ENCODE measurements around the gene UTS2. TPM values are rescaled to one million over a fixed set of nuclear protein-coding genes. Genes with fewer than 3 reads are reported as not detected.

Gene UTS2
- total RNA-seq, 2 donors from 2014 or later = not detected

DNA sequence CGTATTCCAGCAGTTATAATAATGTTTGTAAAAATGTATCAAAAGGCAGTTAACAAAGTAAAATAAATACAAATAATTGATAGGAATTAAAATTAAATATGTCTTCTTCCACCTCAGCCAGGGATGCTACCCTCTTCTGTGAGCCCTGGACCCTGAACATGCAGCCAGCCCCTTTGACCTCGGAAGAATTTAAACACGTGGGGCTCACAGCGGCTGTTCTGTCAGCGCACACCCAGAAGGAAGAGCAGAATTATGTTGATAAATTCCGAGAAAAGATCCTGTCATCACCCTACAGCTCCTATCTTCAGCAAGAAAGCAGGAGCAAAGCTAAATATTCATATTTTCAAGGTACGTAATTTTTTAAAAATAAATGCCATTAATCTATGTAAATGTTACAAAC, 26.5 kb downstream of the UTS2 start:
- Histone ChIP-seq H3K9me3 (no peaks in the 10 kb centered on the region), H3K27ac (no peak overlapping the region), H3K27me3 (replicated peaks; ENCODE audit: insufficient read depth) (no peaks in the 10 kb centered on the region), H3K36me3 (peaks cover 0 to 6% of the 10 kb centered on the region in 2 donors), H3K4me1 (replicated peaks) (no peaks in the 10 kb centered on the region), H3K4me3 (no peak overlapping the region)
- 79% methylated on average over 7 of the region's 7 CpGs for WGBS
- TF ChIP-seq POLR2AphosphoS5 (IDR thresholded peaks at IDR 0.05) = no peak
- TF ChIP-seq, protein P1, sequence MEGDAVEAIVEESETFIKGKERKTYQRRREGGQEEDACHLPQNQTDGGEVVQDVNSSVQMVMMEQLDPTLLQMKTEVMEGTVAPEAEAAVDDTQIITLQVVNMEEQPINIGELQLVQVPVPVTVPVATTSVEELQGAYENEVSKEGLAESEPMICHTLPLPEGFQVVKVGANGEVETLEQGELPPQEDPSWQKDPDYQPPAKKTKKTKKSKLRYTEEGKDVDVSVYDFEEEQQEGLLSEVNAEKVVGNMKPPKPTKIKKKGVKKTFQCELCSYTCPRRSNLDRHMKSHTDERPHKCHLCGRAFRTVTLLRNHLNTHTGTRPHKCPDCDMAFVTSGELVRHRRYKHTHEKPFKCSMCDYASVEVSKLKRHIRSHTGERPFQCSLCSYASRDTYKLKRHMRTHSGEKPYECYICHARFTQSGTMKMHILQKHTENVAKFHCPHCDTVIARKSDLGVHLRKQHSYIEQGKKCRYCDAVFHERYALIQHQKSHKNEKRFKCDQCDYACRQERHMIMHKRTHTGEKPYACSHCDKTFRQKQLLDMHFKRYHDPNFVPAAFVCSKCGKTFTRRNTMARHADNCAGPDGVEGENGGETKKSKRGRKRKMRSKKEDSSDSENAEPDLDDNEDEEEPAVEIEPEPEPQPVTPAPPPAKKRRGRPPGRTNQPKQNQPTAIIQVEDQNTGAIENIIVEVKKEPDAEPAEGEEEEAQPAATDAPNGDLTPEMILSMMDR (IDR thresholded peaks at IDR 0.05) = no peak
- TF ChIP-seq POLR2A (IDR thresholded peaks at IDR 0.05) = no peak
- intact Hi-C loops (cut with DNase I) = no loop called here
- no peak for DNase-seq (ENCODE audit: low spot score)

DNA sequence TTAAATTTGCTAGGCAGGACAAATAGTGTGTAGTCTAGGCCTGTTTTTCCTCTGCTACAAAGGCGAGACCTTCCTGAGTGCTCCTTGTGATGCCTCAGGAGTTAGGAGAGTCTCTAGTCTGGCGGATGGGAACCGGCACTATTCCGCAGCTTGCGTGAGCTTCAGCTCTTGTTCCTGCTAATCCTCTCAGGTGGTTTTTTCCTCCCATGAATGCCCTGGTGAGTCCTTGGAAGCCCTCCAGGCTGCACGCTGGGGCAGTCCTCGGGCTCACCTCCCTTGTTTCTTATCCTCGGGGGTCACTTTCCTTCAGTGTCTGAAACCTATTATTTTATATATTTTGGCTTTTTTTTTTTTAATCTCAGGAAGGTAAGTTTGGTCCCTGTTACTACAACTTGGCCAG, 28.2 kb downstream of the UTS2 start:
- WGBS = 95% methylated on average over 8 of the region's 8 CpGs
- Histone ChIP-seq H3K27ac (no peak overlapping the region), H3K9me3 (no peaks in the 10 kb centered on the region), H3K4me3 (no peak overlapping the region), H3K4me1 (replicated peaks) (no peaks in the 10 kb centered on the region), H3K36me3 (peaks cover 0 to 6% of the 10 kb centered on the region in 2 donors), H3K27me3 (replicated peaks; ENCODE audit: insufficient read depth) (no peaks in the 10 kb centered on the region)
- DNase-seq (ENCODE audit: low spot score) = no peak
- no peak for TF ChIP-seq POLR2AphosphoS5 (IDR thresholded peaks at IDR 0.05)
- TF ChIP-seq, protein P1 (IDR thresholded peaks at IDR 0.05) = no peak
- no peak for TF ChIP-seq POLR2A (IDR thresholded peaks at IDR 0.05)
- intact Hi-C loops (cut with DNase I) = no loop called here

DNA sequence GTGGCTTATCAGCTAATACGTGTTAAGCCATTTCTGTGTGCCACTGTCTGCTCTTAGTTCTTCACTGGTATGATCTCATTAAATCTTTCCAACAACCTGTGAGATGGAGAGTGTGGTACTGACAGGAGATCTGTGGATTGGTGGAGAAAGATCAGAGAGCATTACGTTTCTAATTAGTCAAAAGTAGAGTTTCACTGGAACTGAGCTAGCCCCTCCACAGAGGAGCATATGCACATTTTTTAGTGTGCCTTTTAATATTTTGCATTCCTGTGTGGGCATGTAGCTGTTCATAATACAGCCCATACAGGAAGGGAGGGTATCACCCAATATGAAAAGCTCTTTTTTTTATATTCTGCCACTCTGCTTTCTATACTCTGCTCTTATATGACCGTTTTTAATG, 31.6 kb downstream of the UTS2 start:
- DNase-seq (ENCODE audit: low spot score) = no peak
- Histone ChIP-seq H3K36me3 (no peaks in the 10 kb centered on the region), H3K27me3 (replicated peaks; ENCODE audit: insufficient read depth) (no peaks in the 10 kb centered on the region), H3K27ac (no peak overlapping the region), H3K9me3 (no peaks in the 10 kb centered on the region), H3K4me1 (replicated peaks) (no peaks in the 10 kb centered on the region), H3K4me3 (no peak overlapping the region)
- TF ChIP-seq POLR2AphosphoS5 (IDR thresholded peaks at IDR 0.05) (no peak), POLR2A (IDR thresholded peaks at IDR 0.05) (no peak)
- TF ChIP-seq, protein P1 (IDR thresholded peaks at IDR 0.05) = no peak
- 76% methylated on average over 3 of the region's 3 CpGs for WGBS
- intact Hi-C loops (cut with DNase I) = no loop called here

DNA sequence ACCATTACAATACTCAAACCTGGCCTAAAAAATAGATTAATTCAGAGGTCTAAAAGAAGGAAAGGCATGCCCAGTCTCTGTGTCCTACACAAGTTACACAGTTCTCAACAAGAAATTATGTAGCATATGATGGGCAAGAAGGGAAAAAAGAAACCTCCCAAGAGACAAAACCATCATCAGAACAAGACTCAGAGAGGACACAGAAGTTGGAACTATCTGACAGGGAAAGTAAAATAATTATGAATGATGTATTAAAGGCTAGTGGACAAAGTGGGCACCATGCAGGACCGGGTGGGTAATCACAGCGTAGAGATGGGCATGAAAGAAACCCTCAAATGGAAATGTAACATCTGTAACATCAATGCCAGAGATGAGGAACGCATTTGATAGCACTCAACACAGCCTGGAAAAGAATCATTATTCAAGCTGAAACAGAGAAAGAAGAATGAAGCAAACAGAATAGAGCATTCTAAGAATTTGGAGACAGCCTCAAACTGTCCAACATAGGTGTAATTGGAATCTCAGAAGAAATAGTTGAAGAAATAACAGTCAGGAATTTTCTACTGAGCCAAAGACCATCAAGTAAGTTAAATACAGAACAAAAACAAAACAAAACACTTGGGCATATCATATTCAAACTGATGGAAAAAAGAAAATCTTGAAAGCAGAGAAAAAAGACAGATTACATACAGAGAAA, 39.0 kb downstream of the UTS2 start:
- no peak overlapping the region for H3K4me3 ChIP-seq
- H3K4me1 ChIP-seq (replicated peaks) = no peaks in the 10 kb centered on the region
- no peaks in the 10 kb centered on the region for H3K9me3 ChIP-seq
- no peaks in the 10 kb centered on the region for H3K27me3 ChIP-seq (replicated peaks; ENCODE audit: insufficient read depth)
- H3K27ac ChIP-seq = no peak overlapping the region
- intact Hi-C loops (cut with DNase I) = no loop called here
- WGBS = 100% methylated on average over 3 of the region's 3 CpGs
- TF ChIP-seq POLR2AphosphoS5 (IDR thresholded peaks at IDR 0.05) = no peak
- no peak for TF ChIP-seq POLR2A (IDR thresholded peaks at IDR 0.05)
- TF ChIP-seq, protein P1 (IDR thresholded peaks at IDR 0.05) = no peak
- H3K36me3 ChIP-seq = no peaks in the 10 kb centered on the region
- DNase-seq (ENCODE audit: low spot score) = no peak

DNA sequence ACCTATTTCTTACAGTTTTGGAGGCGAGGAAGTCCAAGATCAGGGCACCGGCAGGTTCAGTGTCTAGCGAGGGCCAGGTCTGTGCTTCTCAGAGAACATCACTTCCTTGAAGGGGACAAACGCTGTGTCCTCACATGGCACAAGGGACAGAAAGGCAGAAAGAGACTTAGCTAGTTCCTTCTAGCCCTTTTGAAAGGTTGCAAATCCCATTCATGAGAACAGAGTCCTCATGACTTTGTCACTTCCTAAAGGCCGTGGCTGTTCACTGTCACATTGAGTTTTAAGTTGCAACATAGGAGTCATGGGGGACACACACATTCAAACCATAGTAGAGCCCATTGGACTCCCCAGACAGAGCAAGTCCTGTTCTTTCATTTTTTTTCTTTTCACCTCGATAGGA, 41.4 kb downstream of the UTS2 start:
- H3K36me3 ChIP-seq = no peaks in the 10 kb centered on the region
- 92% methylated on average over 6 of the region's 6 CpGs for WGBS
- H3K27me3 ChIP-seq (replicated peaks; ENCODE audit: insufficient read depth) = no peaks in the 10 kb centered on the region
- H3K9me3 ChIP-seq = no peaks in the 10 kb centered on the region
- H3K4me1 ChIP-seq (replicated peaks) = no peaks in the 10 kb centered on the region
- intact Hi-C loops (cut with DNase I) = no loop called here
- no peak overlapping the region for H3K4me3 ChIP-seq
- no peak for TF ChIP-seq POLR2A (IDR thresholded peaks at IDR 0.05)
- TF ChIP-seq, protein P1 (IDR thresholded peaks at IDR 0.05) = no peak
- TF ChIP-seq POLR2AphosphoS5 (IDR thresholded peaks at IDR 0.05) = no peak
- no peak for DNase-seq (ENCODE audit: low spot score)
- no peak overlapping the region for H3K27ac ChIP-seq

Measured in prostate gland (tissue), 2 donors.